ENCODE measurements around the gene C3orf20. TPM values are rescaled to one million over a fixed set of nuclear protein-coding genes. Genes with fewer than 3 reads are reported as not detected.

The C3orf20 gene
- total RNA-seq, 1 donor = not detected

- no peak for TF ChIP-seq CTCF (IDR thresholded peaks at IDR 0.05; ENCODE audit: insufficient read depth, low read length)
- no peak overlapping the region for H3K4me3 ChIP-seq (ENCODE audit: low read depth, low read length)
- no peak for DNase-seq (ENCODE audit: low read depth)
Observed at GRCh38 chr3:14658978-14659377, 16.0 kb upstream of the C3orf20 start.

GRCh38 chr3:14660942-14661341 lies 14.0 kb upstream of the C3orf20 start:
- no peak for TF ChIP-seq CTCF (IDR thresholded peaks at IDR 0.05; ENCODE audit: insufficient read depth, low read length)

DNA sequence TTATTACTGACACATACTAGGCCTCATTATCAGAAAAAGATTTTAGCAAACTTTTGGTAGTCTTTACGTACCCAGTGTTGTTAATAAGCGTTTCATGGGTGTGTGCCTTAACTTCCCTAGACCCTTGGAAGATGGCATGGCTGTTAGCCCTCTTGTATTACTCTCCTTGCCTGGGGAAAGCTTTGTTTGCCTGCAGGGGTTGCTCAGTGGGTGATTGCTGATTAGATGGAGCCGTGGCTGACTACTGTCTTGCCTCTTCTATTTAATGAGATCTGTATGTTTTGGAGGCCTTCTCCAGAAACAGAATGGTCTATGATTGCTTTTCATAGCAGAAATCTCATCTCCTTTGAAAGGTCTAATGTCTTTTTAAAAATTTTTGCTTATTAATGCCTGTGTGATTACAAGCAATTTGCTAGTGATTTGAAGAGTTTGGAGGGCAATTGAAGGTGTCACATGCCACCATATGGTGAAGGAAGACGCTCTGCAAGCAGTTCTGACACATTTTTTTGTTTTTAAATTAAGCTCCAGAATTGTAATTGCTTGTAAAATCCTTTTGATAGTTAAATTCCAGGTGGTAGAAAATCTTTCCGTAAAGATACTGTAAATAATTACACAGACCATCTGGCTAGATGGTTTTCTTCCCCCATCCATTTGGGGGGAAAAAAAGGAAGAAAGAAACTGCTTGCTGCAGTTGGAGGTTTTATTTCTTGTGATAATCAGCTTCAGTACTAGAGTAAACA lies 11.4 kb upstream of the C3orf20 start:
- no peak for DNase-seq (ENCODE audit: low read depth)
- TF ChIP-seq CTCF (IDR thresholded peaks at IDR 0.05; ENCODE audit: insufficient read depth, low read length) = no peak
- H3K4me3 ChIP-seq (ENCODE audit: low read depth, low read length) = no peak overlapping the region

More at GRCh38 chr3:14660942-14661341, 14.0 kb upstream of the C3orf20 start:
- no peak overlapping the region for H3K4me3 ChIP-seq (ENCODE audit: low read depth, low read length)
- DNase-seq (ENCODE audit: low read depth) = no peak

- TF ChIP-seq CTCF (IDR thresholded peaks at IDR 0.05; ENCODE audit: insufficient read depth, low read length) = no peak
- no peak for DNase-seq (ENCODE audit: low read depth)
- H3K4me3 ChIP-seq (ENCODE audit: low read depth, low read length) = no peak overlapping the region
Observed at GRCh38 chr3:14664170-14664569, 10.8 kb upstream of the C3orf20 start.

- no peak overlapping the region for H3K4me3 ChIP-seq (ENCODE audit: low read depth, low read length)
- no peak for DNase-seq (ENCODE audit: low read depth)
- no peak for TF ChIP-seq CTCF (IDR thresholded peaks at IDR 0.05; ENCODE audit: insufficient read depth, low read length)
Observed at GRCh38 chr3:14672588-14672987, 2.4 kb upstream of the C3orf20 start.

- no peak for DNase-seq (ENCODE audit: low read depth)
- no peak overlapping the region for H3K4me3 ChIP-seq (ENCODE audit: low read depth, low read length)
- no peak for TF ChIP-seq CTCF (IDR thresholded peaks at IDR 0.05; ENCODE audit: insufficient read depth, low read length)
Observed at GRCh38 chr3:14676881-14677280, 1.9 kb downstream of the C3orf20 start.

Measured in fibroblast of the aortic adventitia (primary cell).